Measurements from ENCODE around the gene ATP13A4. TPM values are rescaled to one million over a fixed set of nuclear protein-coding genes. Genes with fewer than 3 reads are reported as not detected.
"Not testable (repeated sequence)": the region's sequence is repeated elsewhere in the genome, so short reads cannot be mapped to it uniquely, and the experiment has no call there.

ATP13A4 gene
- total RNA-seq, 5 donors from 2014 or later (not counting 1 experiment from before 2014, with no cell fraction given) = 1.7 to 3.5 (median 2.0) TPM

DNA sequence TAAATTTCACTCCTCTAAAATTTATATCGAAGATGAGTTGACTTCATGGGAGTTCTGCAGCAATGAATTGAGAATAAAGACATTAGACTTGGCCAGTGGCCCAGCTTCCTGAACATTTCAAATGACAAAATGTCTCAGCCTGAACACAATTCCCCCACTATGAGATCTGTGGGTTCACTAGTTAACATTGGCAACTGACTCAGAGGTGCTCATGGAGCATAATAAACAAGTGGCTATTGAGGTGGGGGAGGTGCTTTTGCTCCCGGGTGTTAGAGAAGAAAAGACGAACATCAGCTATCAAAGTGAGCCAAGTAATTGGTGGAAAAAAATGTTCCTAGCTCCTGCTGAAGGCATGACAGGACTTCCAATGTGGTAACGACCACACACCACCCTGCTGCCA lies 6.3 kb downstream of the ATP13A4 start:
- DNase-seq = no peak
- no peaks in the 10 kb centered on the region for H3K27me3 Mint-ChIP-seq
- H3K27me3 ChIP-seq (replicated peaks in 1 of 2; ENCODE audit: control insufficient read depth in 2 of 2, extremely low read depth in 1 of 2, insufficient read depth in 2 of 2, low read length in 1 of 2) = no peaks in the 10 kb centered on the region
- WGBS (ENCODE audit: insufficient coverage) = 100% methylated on average over 1 of the region's 4 CpGs
- no peaks in the 10 kb centered on the region for H3K4me1 Mint-ChIP-seq
- no peak for ATAC-seq (replicated peaks in 1 of 4)
- H3K9me3 ChIP-seq = no peaks in the 10 kb centered on the region
- H3K27ac Mint-ChIP-seq = no peak overlapping the region
- H3K4me1 ChIP-seq (ENCODE audit: control insufficient read depth in 1 of 2, extremely low read depth in 1 of 2, insufficient read depth in 2 of 2, low read length in 2 of 2) = no peaks in the 10 kb centered on the region
- no peak overlapping the region for H3K27ac ChIP-seq (ENCODE audit: low read length)
- no peak overlapping the region for H3K4me3 Mint-ChIP-seq
- H3K9me3 Mint-ChIP-seq = peaks cover 3 to 14% (median 9%) of the 10 kb centered on the region in 3 donors
- peaks cover 7% of the 10 kb centered on the region for H3K36me3 Mint-ChIP-seq
- POLR2A ChIA-PET = no interaction called here
- CTCF ChIA-PET = no interaction called here
- no peak overlapping the region for H3K4me3 ChIP-seq (ENCODE audit: control insufficient read depth in 1 of 2, extremely low read depth in 1 of 2, low read length in 1 of 2)
- H3K36me3 ChIP-seq (ENCODE audit: control insufficient read depth in 2 of 2, extremely low read depth in 1 of 2, insufficient read depth in 1 of 2, low read length in 1 of 2) = no peaks in the 10 kb centered on the region

DNA sequence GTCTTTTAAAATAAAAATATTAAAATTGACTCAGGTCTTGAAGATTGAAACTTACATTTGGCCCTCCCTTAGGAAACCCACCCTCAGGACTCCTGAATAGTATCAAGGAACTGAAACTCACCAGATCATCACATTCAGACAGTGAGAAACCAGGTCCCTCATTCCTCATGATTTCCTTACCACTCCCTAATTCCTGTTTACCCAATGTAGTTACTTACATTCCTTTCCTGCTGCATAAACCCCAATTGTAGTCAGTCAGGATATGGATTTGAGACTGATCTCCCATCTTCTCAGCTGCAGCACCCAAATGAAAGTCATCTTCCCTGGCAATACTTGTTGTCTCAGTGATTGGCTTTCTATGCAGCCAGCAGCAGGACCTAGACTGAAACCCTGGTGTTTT lies 8.6 kb downstream of the ATP13A4 start:
- H3K4me1 ChIP-seq (ENCODE audit: control insufficient read depth in 1 of 2, extremely low read depth in 1 of 2, insufficient read depth in 2 of 2, low read length in 2 of 2) = no peaks in the 10 kb centered on the region
- H3K27me3 ChIP-seq (replicated peaks in 1 of 2; ENCODE audit: control insufficient read depth in 2 of 2, extremely low read depth in 1 of 2, insufficient read depth in 2 of 2, low read length in 1 of 2) = no peaks in the 10 kb centered on the region
- no peaks in the 10 kb centered on the region for H3K9me3 ChIP-seq
- CTCF ChIA-PET = no interaction called here
- no peak for ATAC-seq (replicated peaks in 1 of 4)
- no peaks in the 10 kb centered on the region for H3K36me3 ChIP-seq (ENCODE audit: control insufficient read depth in 2 of 2, extremely low read depth in 1 of 2, insufficient read depth in 1 of 2, low read length in 1 of 2)
- H3K27ac ChIP-seq (ENCODE audit: low read length) = no peak overlapping the region
- peaks cover 7% of the 10 kb centered on the region for H3K36me3 Mint-ChIP-seq
- H3K4me1 Mint-ChIP-seq = no peaks in the 10 kb centered on the region
- POLR2A ChIA-PET = no interaction called here
- H3K9me3 Mint-ChIP-seq = peaks cover 3 to 14% (median 9%) of the 10 kb centered on the region in 3 donors
- no peak overlapping the region for H3K27ac Mint-ChIP-seq
- no peaks in the 10 kb centered on the region for H3K27me3 Mint-ChIP-seq
- DNase-seq = no peak
- H3K4me3 Mint-ChIP-seq = no peak overlapping the region
- H3K4me3 ChIP-seq (ENCODE audit: control insufficient read depth in 1 of 2, extremely low read depth in 1 of 2, low read length in 1 of 2) = no peak overlapping the region

DNA sequence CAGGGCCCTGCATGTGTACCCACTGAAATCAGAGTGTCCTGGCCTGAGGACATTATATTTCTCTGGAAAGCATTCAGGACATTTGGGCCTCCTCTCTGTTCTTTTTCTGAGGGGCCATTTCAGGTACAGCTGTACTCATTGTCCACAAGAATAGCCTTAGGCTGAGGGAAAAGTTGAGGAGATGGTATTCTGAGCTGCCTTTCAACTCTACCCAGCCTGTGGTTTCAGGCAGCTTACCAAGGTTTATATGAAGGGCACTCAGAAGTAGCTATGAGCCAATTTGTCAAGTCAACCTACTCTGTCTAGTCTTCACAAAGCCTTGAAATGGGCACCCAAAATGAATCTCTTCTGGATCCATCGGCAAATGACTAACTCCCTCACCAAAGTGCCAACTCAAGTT lies 9.4 kb downstream of the ATP13A4 start:
- CTCF ChIA-PET = no interaction called here
- H3K4me1 Mint-ChIP-seq = no peaks in the 10 kb centered on the region
- no peak overlapping the region for H3K4me3 Mint-ChIP-seq
- Histone ChIP-seq H3K4me1 (ENCODE audit: control insufficient read depth in 1 of 2, extremely low read depth in 1 of 2, insufficient read depth in 2 of 2, low read length in 2 of 2) (no peaks in the 10 kb centered on the region), H3K4me3 (ENCODE audit: control insufficient read depth in 1 of 2, extremely low read depth in 1 of 2, low read length in 1 of 2) (no peak overlapping the region), H3K9me3 (no peaks in the 10 kb centered on the region), H3K27ac (ENCODE audit: low read length) (no peak overlapping the region), H3K36me3 (ENCODE audit: control insufficient read depth in 2 of 2, extremely low read depth in 1 of 2, insufficient read depth in 1 of 2, low read length in 1 of 2) (no peaks in the 10 kb centered on the region), H3K27me3 (replicated peaks in 1 of 2; ENCODE audit: control insufficient read depth in 2 of 2, extremely low read depth in 1 of 2, insufficient read depth in 2 of 2, low read length in 1 of 2) (no peaks in the 10 kb centered on the region)
- WGBS (ENCODE audit: insufficient coverage) = no CpG with 5 or more reads among the region's 1 CpG
- H3K27ac Mint-ChIP-seq = no peak overlapping the region
- H3K36me3 Mint-ChIP-seq = peaks cover 5% of the 10 kb centered on the region
- POLR2A ChIA-PET = no interaction called here
- no peak for DNase-seq
- H3K9me3 Mint-ChIP-seq = peaks cover 3 to 14% (median 9%) of the 10 kb centered on the region in 3 donors
- ATAC-seq (replicated peaks in 1 of 4) = no peak
- H3K27me3 Mint-ChIP-seq = no peaks in the 10 kb centered on the region

DNA sequence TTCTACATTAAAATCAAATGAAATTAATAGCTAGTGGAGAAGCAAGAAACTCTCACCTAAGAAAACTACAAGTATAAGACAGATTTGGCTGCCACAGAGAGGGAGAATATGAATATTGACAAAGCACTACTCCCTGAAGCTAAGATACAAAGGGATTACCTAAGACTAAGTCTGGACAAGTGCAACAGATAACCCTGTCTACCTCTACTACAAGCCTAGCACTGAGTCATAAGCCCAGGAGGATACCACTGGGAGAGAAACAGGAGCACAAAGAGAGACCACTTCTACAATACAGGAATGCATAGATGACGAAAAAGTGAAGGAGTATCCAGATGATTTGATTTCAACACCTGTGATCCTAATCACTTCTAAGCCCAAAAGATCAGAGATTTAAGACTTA lies 10.4 kb downstream of the ATP13A4 start:
- POLR2A ChIA-PET = no interaction called here
- H3K9me3 Mint-ChIP-seq = peaks cover 3 to 14% (median 9%) of the 10 kb centered on the region in 3 donors
- no peaks in the 10 kb centered on the region for H3K4me1 Mint-ChIP-seq
- peaks cover 5% of the 10 kb centered on the region for H3K36me3 Mint-ChIP-seq
- no peaks in the 10 kb centered on the region for H3K27me3 ChIP-seq (replicated peaks in 1 of 2; ENCODE audit: control insufficient read depth in 2 of 2, extremely low read depth in 1 of 2, insufficient read depth in 2 of 2, low read length in 1 of 2)
- H3K36me3 ChIP-seq (ENCODE audit: control insufficient read depth in 2 of 2, extremely low read depth in 1 of 2, insufficient read depth in 1 of 2, low read length in 1 of 2) = no peaks in the 10 kb centered on the region
- no peak for ATAC-seq (replicated peaks in 1 of 4)
- no peak overlapping the region for H3K4me3 Mint-ChIP-seq
- CTCF ChIA-PET = no interaction called here
- no peak for DNase-seq
- no peaks in the 10 kb centered on the region for H3K27me3 Mint-ChIP-seq
- no peak overlapping the region for H3K27ac Mint-ChIP-seq
- WGBS (ENCODE audit: insufficient coverage) = no CpG with 5 or more reads among the region's 1 CpG
- no peaks in the 10 kb centered on the region for H3K4me1 ChIP-seq (ENCODE audit: control insufficient read depth in 1 of 2, extremely low read depth in 1 of 2, insufficient read depth in 2 of 2, low read length in 2 of 2)
- no peak overlapping the region for H3K4me3 ChIP-seq (ENCODE audit: control insufficient read depth in 1 of 2, extremely low read depth in 1 of 2, low read length in 1 of 2)
- no peaks in the 10 kb centered on the region for H3K9me3 ChIP-seq
- H3K27ac ChIP-seq (ENCODE audit: low read length) = no peak overlapping the region

DNA sequence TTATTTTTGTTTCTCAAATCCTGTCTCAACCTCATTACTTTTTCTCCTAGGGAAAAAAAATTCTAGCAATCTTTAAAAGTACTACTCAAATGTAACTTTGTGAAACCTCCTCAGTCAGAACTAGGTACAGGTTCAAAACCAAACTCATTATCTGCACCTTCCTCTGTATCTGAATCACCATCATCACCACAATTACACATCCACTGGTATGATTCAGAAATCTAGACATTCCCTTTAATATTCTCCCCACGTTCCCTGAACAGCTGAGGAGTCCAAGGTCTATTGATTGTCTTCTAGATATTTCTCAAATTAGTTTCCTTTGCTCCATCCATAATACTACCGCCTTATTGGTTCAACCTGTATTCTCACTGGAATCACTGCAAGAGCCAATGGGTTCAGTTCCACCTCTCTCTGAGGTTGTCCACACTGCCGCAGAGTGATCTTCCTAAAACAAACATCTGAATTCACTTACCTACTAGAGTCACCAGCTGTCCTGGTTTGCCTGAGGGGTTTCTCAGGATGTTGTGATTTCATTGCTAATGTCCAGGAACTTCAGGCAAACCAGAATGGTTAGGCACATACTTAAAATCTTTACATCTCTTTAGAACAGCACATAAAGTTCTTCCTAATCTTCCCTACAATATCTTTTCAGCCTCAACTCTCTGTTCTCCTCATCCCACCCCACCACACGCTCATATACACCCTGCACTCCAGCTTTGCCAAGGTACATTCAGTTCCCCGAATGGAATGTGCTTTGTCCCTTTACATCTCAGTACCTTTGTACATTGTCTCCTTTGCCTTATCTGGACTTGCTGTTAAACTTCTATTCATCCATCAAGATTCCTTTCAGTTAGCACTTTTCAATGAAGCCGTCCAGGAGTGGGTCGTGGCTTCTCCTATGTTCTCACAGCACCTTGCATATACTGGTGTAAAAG lies 24.2 kb downstream of the ATP13A4 start:
- 86% methylated on average over 2 of the region's 7 CpGs for WGBS (ENCODE audit: insufficient coverage)
- peaks cover 0 to 3% (median 0%) of the 10 kb centered on the region in 3 donors for H3K9me3 Mint-ChIP-seq
- POLR2A ChIA-PET = no interaction called here
- peaks cover 0 to 19% of the 10 kb centered on the region in 2 donors for H3K27me3 Mint-ChIP-seq
- no peak overlapping the region for H3K27ac ChIP-seq (ENCODE audit: low read length)
- DNase-seq = no peak
- no peak for ATAC-seq (replicated peaks in 1 of 4)
- no peak overlapping the region for H3K27ac Mint-ChIP-seq
- no peaks in the 10 kb centered on the region for H3K27me3 ChIP-seq (replicated peaks in 1 of 2; ENCODE audit: control insufficient read depth in 2 of 2, extremely low read depth in 1 of 2, insufficient read depth in 2 of 2, low read length in 1 of 2)
- H3K4me3 ChIP-seq (ENCODE audit: control insufficient read depth in 1 of 2, extremely low read depth in 1 of 2, low read length in 1 of 2) = no peak overlapping the region
- H3K9me3 ChIP-seq = no peaks in the 10 kb centered on the region
- no peak overlapping the region for H3K4me3 Mint-ChIP-seq
- H3K36me3 ChIP-seq (ENCODE audit: control insufficient read depth in 2 of 2, extremely low read depth in 1 of 2, insufficient read depth in 1 of 2, low read length in 1 of 2) = no peaks in the 10 kb centered on the region
- CTCF ChIA-PET = no interaction called here
- H3K4me1 Mint-ChIP-seq = no peaks in the 10 kb centered on the region
- no peaks in the 10 kb centered on the region for H3K4me1 ChIP-seq (ENCODE audit: control insufficient read depth in 1 of 2, extremely low read depth in 1 of 2, insufficient read depth in 2 of 2, low read length in 2 of 2)
- H3K36me3 Mint-ChIP-seq = peaks cover 5% of the 10 kb centered on the region

DNA sequence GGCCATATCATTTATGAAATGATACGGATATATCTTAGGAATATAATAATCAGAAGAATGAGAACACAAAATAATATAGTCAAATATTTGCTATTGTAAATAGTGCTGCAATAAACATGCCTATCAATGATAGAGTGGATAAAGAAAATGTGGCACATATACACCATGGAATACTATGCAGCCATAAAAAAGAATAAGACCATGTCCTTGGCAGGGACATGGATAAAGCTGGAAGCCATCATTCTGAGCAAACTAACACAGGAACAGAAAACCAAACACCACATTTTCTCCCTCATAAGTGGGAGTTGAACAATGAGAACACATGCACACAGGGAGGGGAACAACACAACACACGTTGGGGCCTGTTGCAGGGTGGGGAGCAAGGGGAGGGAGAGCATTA lies 28.6 kb downstream of the ATP13A4 start:
- H3K27ac ChIP-seq (ENCODE audit: low read length); H3K4me3 Mint-ChIP-seq; H3K9me3 Mint-ChIP-seq; H3K9me3 ChIP-seq; H3K27ac Mint-ChIP-seq; H3K4me3 ChIP-seq (ENCODE audit: control insufficient read depth in 1 of 2, extremely low read depth in 1 of 2, low read length in 1 of 2); H3K4me1 Mint-ChIP-seq; H3K4me1 ChIP-seq (ENCODE audit: control insufficient read depth in 1 of 2, extremely low read depth in 1 of 2, insufficient read depth in 2 of 2, low read length in 2 of 2); H3K36me3 Mint-ChIP-seq; H3K27me3 ChIP-seq (replicated peaks in 1 of 2; ENCODE audit: control insufficient read depth in 2 of 2, extremely low read depth in 1 of 2, insufficient read depth in 2 of 2, low read length in 1 of 2); ATAC-seq (replicated peaks in 1 of 4); DNase-seq; H3K36me3 ChIP-seq (ENCODE audit: control insufficient read depth in 2 of 2, extremely low read depth in 1 of 2, insufficient read depth in 1 of 2, low read length in 1 of 2); POLR2A ChIA-PET: not testable (repeated sequence)
- CTCF ChIA-PET = interaction anchor here in 1 of 2 donors (0.5 kb wide), 1 partner anchor 484 kb away, joined by 4 read pairs; no protein-coding TSS in a partner anchor
- H3K27me3 Mint-ChIP-seq = peaks cover 3 to 12% of the 10 kb centered on the region in 2 donors
- no CpG with 5 or more reads among the region's 2 CpGs for WGBS (ENCODE audit: insufficient coverage)
